Panc1 (cell line): ENCODE results near the gene LRRC4.

Source experiments
- CTCF ChIP-seq: fragments of 450-650 bp; IDR thresholded peaks from 2 replicates; pipeline ENCODE4 v1.5.1; 2017; ENCODE audit warnings: mild to moderate bottlenecking
- POLR2AphosphoS5 ChIP-seq: IDR thresholded peaks from 2 replicates; pipeline ENCODE4 v1.6.1; 2012; ENCODE audit warnings: mild to moderate bottlenecking, low read depth, low read length, moderate library complexity
- SIN3A ChIP-seq: IDR thresholded peaks from 2 replicates; pipeline ENCODE4 v1.6.1; 2012; ENCODE audit warnings: low read depth, mild to moderate bottlenecking, low read length, moderate library complexity, borderline replicate concordance; ENCODE audit not compliant: insufficient read depth

GRCh38 chr7:128031901-128032604 lies 816 bp upstream of the LRRC4 start:
- TF ChIP-seq CTCF (no peak), SIN3A (no peak), POLR2AphosphoS5 (no peak)
